Muscle of back (tissue), 13 donors: ENCODE measurements around the gene NPIPB4. TPM values are rescaled to one million over a fixed set of nuclear protein-coding genes. Genes with fewer than 3 reads are reported as not detected.
A peak's percentile ranks its signal among the peaks of the same experiment; 100 is the strongest.
"Not testable (repeated sequence)": the region's sequence is repeated elsewhere in the genome, so short reads cannot be mapped to it uniquely, and the experiment has no call there.

Experiments used
- DNase-seq, 3 donors: peaks; one replicate each; pipeline versions ENCODE4 v3.0.0 to v3.0.0-alpha.2; 2013
- long read RNA-seq, 9 donors: transcript quantifications; one replicate each; lab custom pipeline, GENCODE V29; 2026
- polyA plus RNA-seq, 10 donors: library from polyadenylated mRNA; unstranded; fragments of 120-200 nt; gene quantifications; one replicate each; pipeline ENCODE4 v1.2.1, GENCODE V29; 2013; ENCODE audit not compliant: insufficient read length in 10 of 10

The NPIPB4 gene
- 100 to 1,000 TPM in 3 of 10 donors, 10 to 100 TPM in 7; 17.3 to 148 (median 52.1) TPM for polyA plus RNA-seq
- long read RNA-seq, donor 1, result 0 reads
- long read RNA-seq, donor 2, result 0 reads
- long read RNA-seq, donor 3, result 0 reads
- long read RNA-seq, donor 4, result 0 reads
- long read RNA-seq, donor 5, partial matches to known transcripts, result 15 of 15 reads
- long read RNA-seq, donor 5, other reads (novel, unspliced or antisense), result 0 of 15 reads
- long read RNA-seq, donor 6, result 0 reads
- long read RNA-seq, donor 7, partial matches to known transcripts, result 0 of 1 reads
- long read RNA-seq, donor 7, other reads (novel, unspliced or antisense), result 0 of 1 reads
- long read RNA-seq, donor 8, result 0 reads
- long read RNA-seq, donor 9, result 0 reads

DNA sequence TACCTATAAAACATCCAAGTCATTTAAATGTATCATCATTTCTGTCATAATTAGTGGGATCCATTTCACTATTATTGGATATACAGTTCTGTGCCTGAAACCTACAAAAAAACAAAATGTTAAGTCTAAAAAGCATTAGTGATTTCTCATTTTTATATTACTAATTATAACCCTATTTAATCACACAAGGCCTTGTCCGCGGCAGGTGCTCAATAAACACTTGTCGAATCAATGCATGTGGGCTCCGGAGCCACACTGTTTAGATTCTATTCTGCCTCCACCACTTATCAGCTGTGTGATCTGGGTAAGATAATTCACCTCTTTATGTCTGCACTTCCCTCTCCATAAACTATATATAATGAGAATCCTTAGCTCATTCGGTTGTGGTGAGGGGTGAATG is at the start of gene NPIPB4:
TSS of gene NPIPB4 (minus strand) at position 101 of the 400 bp plus-strand sequence. CDS start 378 bp downstream, outside the sequence.
- DNase-seq, result not testable (repeated sequence)

DNA sequence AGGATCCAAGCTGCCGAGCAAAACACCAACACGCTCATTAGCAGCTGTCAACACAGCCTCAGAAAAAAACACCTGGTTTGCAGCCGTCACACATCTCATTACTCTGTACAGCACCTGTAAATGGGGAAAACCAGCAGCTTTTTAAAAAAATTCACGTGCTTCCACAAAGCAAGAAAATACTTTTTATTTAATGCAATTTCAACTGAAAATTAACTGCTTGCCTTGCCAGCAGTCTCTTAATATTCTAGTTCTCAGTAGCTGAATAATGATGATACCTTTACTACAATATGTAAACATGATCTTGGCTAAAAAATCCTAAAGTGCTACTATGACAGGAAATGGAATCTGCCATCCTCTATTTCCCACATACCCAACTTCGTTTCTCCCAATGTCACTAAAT is 41.4 kb upstream of the NPIPB4 start:
- not testable (repeated sequence) for DNase-seq

DNA sequence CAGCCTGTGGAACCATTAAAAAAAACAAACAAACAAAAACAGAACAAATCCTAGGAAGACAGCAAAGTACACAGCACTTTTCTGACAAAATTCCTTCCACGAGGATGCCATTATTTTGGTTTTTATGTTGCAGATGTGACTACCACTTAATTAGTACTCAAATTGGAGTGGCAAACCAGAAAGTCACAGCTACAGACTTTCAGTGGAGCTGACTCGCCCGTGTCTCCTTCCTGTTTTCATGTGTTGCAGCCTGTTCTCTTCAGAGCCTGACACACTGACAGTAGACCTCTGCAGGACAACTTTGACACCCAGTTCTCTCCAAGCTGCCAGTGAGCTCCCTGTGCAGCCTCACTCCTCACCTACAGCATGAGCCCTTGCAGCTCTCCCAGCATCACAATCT is 24.4 kb upstream of the NPIPB4 start:
- not testable (repeated sequence) for DNase-seq

GRCh38 chr16:21837186-21837585 is 20.4 kb downstream of the NPIPB4 start:
- not testable (repeated sequence) for DNase-seq

- not testable (repeated sequence) for DNase-seq
Measured at GRCh38 chr16:21836334-21836733, 21.2 kb downstream of the NPIPB4 start.

- DNase-seq, result not testable (repeated sequence)
Measured at GRCh38 chr16:21835747-21836146, 21.8 kb downstream of the NPIPB4 start.

GRCh38 chr16:21834211-21834610 is 23.3 kb downstream of the NPIPB4 start:
- not testable (repeated sequence) for DNase-seq

DNA sequence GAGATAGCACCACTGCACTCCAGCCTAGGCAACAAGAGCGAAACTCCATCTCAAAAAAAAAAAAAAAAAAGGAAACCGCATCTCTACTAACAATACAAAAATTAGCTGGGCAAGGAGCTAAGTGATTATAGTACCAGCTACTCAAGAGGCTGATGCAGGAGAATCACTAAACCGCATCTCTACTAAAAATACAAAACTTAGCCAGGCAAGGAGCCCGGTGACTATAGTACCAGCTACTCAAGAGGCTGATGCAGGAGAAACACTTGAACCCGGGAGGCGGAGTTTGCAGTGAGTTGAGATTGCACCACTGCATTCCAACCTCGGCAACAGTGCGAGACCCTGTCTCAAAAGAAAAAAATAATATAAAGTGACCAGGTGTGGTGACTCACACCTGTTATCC is 27.6 kb downstream of the NPIPB4 start:
- not testable (repeated sequence) for DNase-seq

DNA sequence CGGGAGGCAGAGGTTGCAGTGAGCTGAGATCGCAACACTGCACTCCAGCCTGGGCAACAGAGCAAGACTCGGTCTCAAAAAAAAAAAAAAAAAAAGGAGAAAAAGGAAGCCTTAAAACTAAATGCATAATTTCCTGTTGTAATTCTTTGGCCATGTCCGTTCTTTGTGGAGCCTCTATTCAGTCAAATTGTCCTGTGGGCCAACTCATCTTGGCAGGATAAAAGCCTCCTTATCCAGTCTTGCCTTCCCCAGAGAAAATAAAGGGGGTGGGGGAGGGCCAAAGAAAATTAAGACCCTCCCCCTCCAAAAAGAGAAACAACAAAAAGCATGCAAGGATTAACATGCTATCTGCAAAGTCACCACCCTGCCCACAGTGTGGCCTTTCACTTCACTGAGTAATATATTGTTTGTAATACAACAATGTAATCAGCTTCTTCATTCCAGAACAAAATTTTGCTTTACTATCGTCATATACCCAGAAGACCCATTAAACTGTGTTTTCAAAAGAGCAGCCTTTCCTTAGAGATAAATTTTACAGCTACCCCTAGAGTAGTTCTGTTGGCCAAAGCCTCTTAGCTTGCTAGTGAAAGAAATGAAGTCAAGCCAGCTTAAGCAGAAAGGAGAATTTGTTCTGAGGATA is 31.4 kb downstream of the NPIPB4 start:
- DNase-seq, result peak in 2 of 3 donors; percentile 7 to 49

- DNase-seq, result not testable (repeated sequence)
Measured at GRCh38 chr16:21825526-21825925, 32.0 kb downstream of the NPIPB4 start.

GRCh38 chr16:21823258-21823657 is 34.3 kb downstream of the NPIPB4 start:
- DNase-seq, result not testable (repeated sequence)

DNA sequence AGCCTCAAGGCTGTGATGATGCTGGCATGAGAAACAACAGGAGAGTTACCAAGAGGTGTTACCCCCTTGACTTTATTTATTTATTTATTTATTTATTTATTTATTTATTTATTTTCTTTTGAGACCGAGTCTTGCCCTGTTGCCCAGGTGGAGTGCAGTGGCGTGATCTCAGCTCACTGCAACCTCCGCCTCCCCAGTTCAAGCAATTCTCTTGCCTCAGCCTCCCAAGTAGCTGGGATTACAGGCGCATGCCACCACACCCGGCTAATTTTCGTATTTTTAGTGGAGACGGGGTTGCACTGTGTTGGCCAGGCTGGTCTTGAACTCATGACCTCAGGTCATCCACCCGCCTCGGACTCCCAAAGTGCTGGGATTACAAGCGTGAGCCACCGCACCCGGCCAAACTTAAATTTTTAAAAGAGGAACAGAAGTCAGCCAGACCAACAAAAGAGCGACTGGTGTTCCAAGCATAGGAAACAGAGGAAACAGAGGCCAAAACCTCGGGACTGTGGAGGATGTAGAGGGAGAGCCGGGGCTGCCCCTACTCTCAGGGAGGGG is 36.6 kb downstream of the NPIPB4 start:
- not testable (repeated sequence) for DNase-seq

DNA sequence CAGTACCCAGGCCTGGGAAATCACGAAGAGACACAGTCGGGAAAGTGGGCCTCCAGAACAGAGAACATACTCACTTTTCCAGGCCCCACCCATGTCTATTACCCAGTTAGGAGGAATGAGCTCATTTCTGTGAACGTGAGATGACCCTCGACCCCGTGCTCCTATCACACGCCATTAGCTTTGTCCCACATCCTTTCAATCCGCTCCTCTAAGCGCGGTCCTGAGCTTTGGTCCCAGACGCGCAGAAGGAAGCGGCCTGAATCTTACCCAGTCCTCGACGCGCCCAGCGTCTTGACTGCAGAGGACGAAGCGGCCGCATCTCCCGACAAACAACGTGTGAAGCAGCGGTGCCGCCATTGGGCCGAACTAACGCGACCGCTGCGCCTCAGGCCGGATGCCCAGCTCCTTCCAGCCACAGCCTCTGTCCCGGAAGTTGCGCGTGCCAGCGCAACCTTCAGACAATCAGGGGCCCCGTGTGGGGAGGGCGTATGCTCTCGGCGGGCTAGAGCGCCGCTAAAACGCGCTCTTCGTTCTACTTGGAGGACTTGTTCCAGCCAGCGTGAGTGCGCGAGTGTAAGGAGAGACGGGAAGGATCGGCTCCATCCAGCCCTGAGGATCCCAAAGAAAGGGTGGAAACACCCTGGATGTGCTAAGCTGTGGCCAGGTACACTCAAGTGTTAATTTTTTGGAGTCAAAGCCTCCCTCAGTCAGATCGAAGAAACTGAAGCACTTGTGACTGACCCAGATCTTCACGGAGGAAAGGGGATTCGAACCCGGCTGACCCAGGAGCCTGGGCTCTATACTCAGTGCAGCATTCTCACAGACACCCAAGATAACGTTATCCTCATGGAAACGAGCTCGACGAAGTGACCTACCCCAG is 37.3 kb downstream of the NPIPB4 start:
- DNase-seq, result peak; percentile 68 to 94 (median 85)

- not testable (repeated sequence) for DNase-seq
Measured at GRCh38 chr16:21819617-21820016, 37.9 kb downstream of the NPIPB4 start.

- DNase-seq, result not testable (repeated sequence)
Measured at GRCh38 chr16:21817012-21817411, 40.5 kb downstream of the NPIPB4 start.

GRCh38 chr16:21815694-21816093 is 41.9 kb downstream of the NPIPB4 start:
- not testable (repeated sequence) for DNase-seq

DNA sequence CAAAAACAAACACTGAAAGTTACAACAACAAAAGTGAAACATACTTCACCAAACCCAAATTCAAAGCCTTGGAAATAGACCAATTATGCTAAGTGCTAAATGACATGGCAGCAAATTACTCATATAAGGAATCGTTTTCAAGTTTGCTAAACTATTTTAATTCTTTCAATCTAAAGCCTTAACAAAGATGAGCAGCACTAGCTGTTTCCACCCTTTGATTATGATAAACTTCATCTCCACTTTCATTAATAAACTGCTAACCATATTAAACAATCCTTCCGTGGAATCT is 55.2 kb downstream of the NPIPB4 start:
- DNase-seq, result not testable (repeated sequence)

DNA sequence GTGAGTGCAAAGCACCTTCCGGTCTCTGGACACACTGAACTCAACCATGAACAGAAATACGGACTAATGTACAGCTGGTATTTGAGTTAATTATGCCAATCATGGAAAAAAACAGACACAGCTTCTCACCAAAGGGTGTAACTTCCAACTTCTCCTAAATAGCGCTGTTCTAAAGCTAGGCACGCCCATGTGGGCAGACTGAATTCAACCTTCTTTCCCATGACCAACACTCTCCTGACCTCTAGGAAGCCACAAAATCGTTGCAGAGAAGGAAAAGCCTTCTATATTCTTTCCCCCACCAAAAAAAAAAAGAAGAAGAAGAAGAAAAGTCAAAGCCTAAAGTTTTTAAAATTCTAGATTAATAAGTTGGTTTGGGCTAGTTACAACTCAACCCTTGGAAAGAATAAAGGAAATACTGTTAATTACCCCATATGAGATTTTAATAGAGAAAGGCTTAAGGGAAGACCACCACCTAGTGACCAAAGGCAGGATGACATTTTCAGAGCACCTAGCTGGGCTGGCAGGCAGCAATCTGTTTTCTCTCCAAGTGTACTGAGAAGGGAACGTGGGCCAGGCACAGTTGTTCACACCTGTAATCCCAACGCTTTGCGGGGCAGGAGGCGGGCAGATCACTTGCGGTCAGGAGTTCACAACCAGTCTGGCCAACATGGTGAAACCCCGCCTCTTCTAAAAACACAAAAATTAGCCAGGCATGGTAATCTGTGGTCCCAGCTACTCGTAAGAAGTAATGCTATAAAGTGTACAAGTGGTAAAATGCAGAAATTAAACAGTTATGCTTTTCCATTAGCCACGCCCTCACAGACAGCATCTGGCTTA is 55.8 kb downstream of the NPIPB4 start:
- peak in 2 of 3 donors; percentile 20 to 27 for DNase-seq

DNA sequence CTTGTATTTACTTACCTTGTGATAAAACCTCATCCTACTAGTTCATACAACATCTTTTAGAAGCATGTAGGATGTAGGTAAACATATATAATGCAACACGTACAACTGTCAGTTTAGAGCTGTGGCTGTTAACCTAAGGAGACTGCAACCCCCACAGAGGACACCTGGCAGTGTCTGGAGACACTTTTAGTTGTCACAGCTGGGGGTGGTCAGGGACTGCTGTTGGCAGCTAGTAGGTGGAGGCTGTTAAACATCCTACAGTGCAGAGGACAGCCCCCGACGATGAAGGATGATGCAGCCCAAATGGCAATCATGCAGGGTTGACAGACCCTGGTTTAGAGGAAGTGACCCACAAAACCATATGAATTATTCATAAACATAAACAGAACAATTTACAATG is 59.0 kb downstream of the NPIPB4 start:
- not testable (repeated sequence) for DNase-seq

DNA sequence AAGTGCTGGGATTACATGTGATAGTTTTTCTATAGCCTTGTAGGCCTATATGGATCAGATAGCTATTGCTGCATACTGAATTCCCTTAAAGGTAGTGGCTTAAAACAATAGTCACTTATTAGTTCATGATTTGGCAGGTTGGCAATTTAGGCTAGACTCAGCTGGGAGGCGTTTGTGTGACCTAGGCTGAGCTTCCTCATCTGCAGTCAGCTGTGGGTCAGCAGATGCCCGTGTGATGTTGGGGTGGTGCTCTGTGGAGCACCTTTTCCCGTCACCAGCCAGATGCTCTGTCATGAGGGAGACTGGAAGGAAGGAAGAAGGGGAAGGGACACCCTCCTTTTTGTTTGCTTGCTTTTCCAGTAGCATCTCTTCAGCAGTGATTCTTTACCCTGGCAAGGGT is 64.2 kb downstream of the NPIPB4 start:
- not testable (repeated sequence) for DNase-seq

- DNase-seq, result not testable (repeated sequence)
Measured at GRCh38 chr16:21790506-21790905, 67.0 kb downstream of the NPIPB4 start.
